NT2/D1 (cell line): Measurements from ENCODE around the gene BBS7.

Experiments
- SUZ12 ChIP-seq: IDR thresholded peaks from 2 replicates; pipeline ENCODE4 v1.6.1; 2011; ENCODE audit not compliant: insufficient read length, insufficient read depth; ENCODE audit errors: extremely low read depth
- YY1 ChIP-seq: IDR thresholded peaks from 2 replicates; pipeline ENCODE4 v1.6.1; 2011; ENCODE audit not compliant: insufficient read length, insufficient read depth
- ZNF274 ChIP-seq: IDR thresholded peaks from 2 replicates; pipeline ENCODE4 v1.6.1; 2011; ENCODE audit warnings: mild to moderate bottlenecking, low read depth, low read length

DNA sequence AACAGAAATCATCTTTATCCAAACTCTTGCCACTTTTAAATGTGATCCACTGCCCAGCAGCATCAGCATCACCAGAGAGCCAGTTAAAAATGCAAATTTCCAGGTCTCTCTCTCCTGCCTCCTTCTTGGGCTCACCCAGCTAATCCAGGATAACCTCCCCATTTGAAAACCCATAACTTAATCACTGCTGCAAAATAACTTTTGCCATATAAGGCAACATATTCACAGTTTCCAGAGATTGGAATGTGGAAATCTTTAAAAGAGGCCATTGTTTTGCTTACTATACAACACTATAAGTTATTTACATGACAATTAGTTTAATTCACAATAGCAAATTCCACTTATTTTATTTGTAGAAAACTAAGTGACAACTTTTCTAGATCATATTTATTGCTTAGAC lies 74.0 kb downstream of the BBS7 start:
- TF ChIP-seq ZNF274 (no peak), SUZ12 (no peak), YY1 (no peak)
